K562 (cell line): ENCODE results near the gene COL4A2. TPM values are rescaled to one million over a fixed set of nuclear protein-coding genes. Genes with fewer than 3 reads are reported as not detected.

ENCODE experiments used
- ATAC-seq: fragments of 200-7000 bp; cut with Tn5 transposase; 3 replicates; pipeline ENCODE4 v1.9.1; 2020; ENCODE audit warnings: moderate library complexity
- BruUV-seq: library from RNA; stranded (reverse); fragments of 400-500 nt; replicated peaks from 2 replicates; lab custom pipeline; 2021; lab: Mats Ljungman, UMichigan
- CTCF ChIA-PET: fragments of 300-600 bp; formaldehyde crosslinking; extraction: SDS; loops from one replicate; lab custom pipeline; 2021; ENCODE audit warnings: low intra/inter-chr PET ratio; lab: Yijun Ruan, JAX
- POLR2A ChIA-PET: fragments of 300-600, 350-650 bp; sonication (Branson Sonifier 250); formaldehyde crosslinking; extraction: SDS; loops from one replicate; lab custom pipeline; 2021; ENCODE audit warnings: antibody characterized with exemption, inconsistent platforms; lab: Yijun Ruan, JAX
- DNase-seq, 4 experiments: peaks; one replicate each; pipeline versions ENCODE4 v3.0.0 to v3.0.0-alpha.2; 2011 to 2018; ENCODE audit warnings: low spot score in 3 of 4, mixed read lengths in 3 of 4; ENCODE audit errors: extremely low read depth in 1 of 4
- FAIRE-seq: peaks from 2 replicates; lab custom pipeline; 2011; peaks lifted over from hg19 to GRCh38; lab: Jason Lieb, UNC
- H2AFZ ChIP-seq: 2 replicates; pipeline ENCODE4 v1.6.0; 2011; ENCODE audit warnings: low read depth, low read length, control low read depth, inconsistent platforms
- H3K27ac ChIP-seq: fragments of 200-600 bp; 3 replicates; pipeline ENCODE4 v1.8.0; 2011; ENCODE audit warnings: low read depth, mild to moderate bottlenecking, control low read depth, inconsistent platforms, low read length, moderate library complexity, mixed read lengths; ENCODE audit errors: extremely low read depth
- H3K27me3 ChIP-seq, 2 experiments: fragments of 300-600 bp in 1 of 2; 2 replicates in 1 of 2; 3 replicates in 1 of 2; pipeline versions ENCODE4 v1.6.0 to v1.8.0; 2011; ENCODE audit warnings: inconsistent platforms in 2 of 2, low read length in 2 of 2, mild to moderate bottlenecking in 1 of 2, mixed read lengths in 1 of 2, moderate library complexity in 1 of 2; ENCODE audit not compliant: control insufficient read depth in 2 of 2, insufficient read depth in 2 of 2
- H3K36me3 ChIP-seq: fragments of 300-600 bp; 3 replicates; pipeline ENCODE4 v1.8.0; 2011; ENCODE audit warnings: mild to moderate bottlenecking, low read length, inconsistent platforms; ENCODE audit not compliant: control insufficient read depth, insufficient read depth
- H3K4me1 ChIP-seq, 2 experiments: fragments of 200-600 bp in 1 of 2; replicated peaks in 1 of 2; 2 replicates in 1 of 2; 3 replicates in 1 of 2; pipeline versions ENCODE4 v1.5.1 to v1.8.0; 2011; ENCODE audit warnings: inconsistent platforms in 2 of 2, low read length in 2 of 2, mild to moderate bottlenecking in 1 of 2, mixed read lengths in 1 of 2, moderate library complexity in 1 of 2; ENCODE audit not compliant: control insufficient read depth in 2 of 2, insufficient read depth in 2 of 2
- H3K4me2 ChIP-seq: 2 replicates; pipeline ENCODE4 v1.6.1; 2011; ENCODE audit warnings: low read length, control low read depth, inconsistent platforms, mixed read lengths; ENCODE audit not compliant: insufficient read depth
- H3K4me3 ChIP-seq: fragments of 200-600 bp; sonication (generic), shearing (Covaris generic); 2 replicates; pipeline ENCODE4 v1.5.1; 2016; ENCODE audit warnings: control low read depth, inconsistent platforms
- H3K79me2 ChIP-seq: fragments of 200-600 bp; 3 replicates; pipeline ENCODE4 v1.8.0; 2011; ENCODE audit warnings: low read length, inconsistent platforms; ENCODE audit not compliant: control insufficient read depth, insufficient read depth
- H3K9ac ChIP-seq, 2 experiments: 2 replicates each; pipeline versions ENCODE4 v1.6.0 to v1.6.1; 2011; ENCODE audit warnings: low read depth in 2 of 2, low read length in 2 of 2, control low read depth in 1 of 2, inconsistent platforms in 1 of 2, mild to moderate bottlenecking in 1 of 2, mixed read lengths in 1 of 2; ENCODE audit not compliant: insufficient read depth in 1 of 2
- H3K9me1 ChIP-seq: one replicate; pipeline ENCODE4 v1.6.0; 2011; ENCODE audit warnings: inconsistent platforms, mild to moderate bottlenecking, low read length, moderate library complexity; ENCODE audit not compliant: control insufficient read depth, insufficient read depth
- H3K9me3 ChIP-seq: replicated peaks from 2 replicates; pipeline ENCODE4 v1.5.1; 2011; ENCODE audit warnings: low read depth, low read length, inconsistent platforms; ENCODE audit not compliant: control insufficient read depth, insufficient read depth
- H4K20me1 ChIP-seq: replicated peaks from 2 replicates; pipeline ENCODE4 v1.6.1; 2011; ENCODE audit warnings: low read length, inconsistent platforms, mixed read lengths; ENCODE audit not compliant: control insufficient read depth, insufficient read depth
- GATA2 ChIP-seq: sonication (generic); formaldehyde crosslinking; IDR thresholded peaks from 2 replicates; pipeline ENCODE4 v1.4.0; 2020; ENCODE audit warnings: mild to moderate bottlenecking, missing genetic modification reagents
- HDAC6 ChIP-seq: IDR thresholded peaks from 2 replicates; pipeline ENCODE4 v1.6.1; 2012; ENCODE audit warnings: low read depth, mild to moderate bottlenecking, control low read depth, inconsistent platforms, low read length, moderate library complexity
- NFIC ChIP-seq: fragments of 450-650 bp; IDR thresholded peaks from 2 replicates; pipeline ENCODE4 v1.6.1; 2017; ENCODE audit warnings: mild to moderate bottlenecking, inconsistent platforms
- RNF2 ChIP-seq: sonication (generic); IDR thresholded peaks from 2 replicates; pipeline ENCODE4 v1.6.1; 2016
- SIN3B ChIP-seq: fragments of 450-650 bp; IDR thresholded peaks from 2 replicates; pipeline ENCODE4 v1.6.1; 2017; ENCODE audit warnings: low read depth, mild to moderate bottlenecking, moderate library complexity
- ZNF224 ChIP-seq: sonication (generic); formaldehyde crosslinking; IDR thresholded peaks from 2 replicates; pipeline ENCODE4 v1.8.0; 2022; ENCODE audit warnings: mild to moderate bottlenecking, missing genetic modification reagents
- ZNF699 ChIP-seq: fragments of 250-450 bp; sonication (Bioruptor Pico); IDR thresholded peaks from 2 replicates; pipeline ENCODE4 v1.8.0; 2021; ENCODE audit warnings: mild to moderate bottlenecking, moderate library complexity; ENCODE audit not compliant: insufficient replicate concordance
- WGBS: fragments of 100-300 bp; shearing (Covaris generic); methylation state at CpG from one replicate; pipeline ENCODE4 v1.1.6; 2016; ENCODE audit warnings: low coverage, mixed read lengths; ENCODE audit not compliant: insufficient coverage; ENCODE audit errors: missing lambda C conversion rate; 5-methylcytosine and 5-hydroxymethylcytosine counted together
- in situ Hi-C: fragments of 300-500 bp; cut with MboI; formaldehyde crosslinking; loops from 4 replicates; pipeline ENCODE4 v1.15.0; 2018; ENCODE audit warnings: inconsistent platforms, mixed read lengths
- intact Hi-C: fragments of 100-400 bp; cut with micrococcal nuclease; formaldehyde crosslinking; loops from 2 replicates; pipeline ENCODE4 v1.14.2; 2022
- polyA plus RNA-seq, 8 experiments: library from polyadenylated mRNA; depleted of rRNA in 4 of 8; stranded (reverse) in 5 of 8; unstranded in 3 of 8; fragments of >200 nt; fragmentation: Nextera tagmentation in 2 of 8; fragmentation: Illumina TruSeq in 1 of 8; extraction: Ambion mirVana in 2 of 8; extraction: Trizol in 1 of 8; gene quantifications; 2 replicates each; pipeline versions ENCODE4 v1.2.1 to v1.2.3, GENCODE V29; 2011 to 2014; ENCODE audit warnings: inconsistent platforms in 1 of 8, missing spikeins in 1 of 8
- total RNA-seq, 7 experiments: library from RNA; depleted of rRNA in 6 of 7; stranded (reverse); fragments of >200 nt in 6 of 7; fragmentation: Illumina TruSeq in 2 of 7; extraction: Trizol in 2 of 7; gene quantifications; 2 replicates each; pipeline versions ENCODE4 v1.2.1 to v1.2.3, GENCODE V29; 2011 to 2021; ENCODE audit warnings: low replicate concordance in 1 of 7
- TF ChIP-seq, protein P1 (sequence below): sonication (generic); formaldehyde crosslinking; IDR thresholded peaks from 2 replicates; pipeline ENCODE4 v1.8.0; 2022; ENCODE audit warnings: missing genetic modification reagents, mild to moderate bottlenecking, borderline replicate concordance
- TF ChIP-seq, protein P2 (sequence below): fragments of 250-450 bp; sonication (Bioruptor Pico); IDR thresholded peaks from 2 replicates; pipeline ENCODE4 v1.4.0; 2020; ENCODE audit warnings: mild to moderate bottlenecking, moderate library complexity, borderline replicate concordance
- TF ChIP-seq, protein P3 (sequence below): fragments of 250-450 bp; sonication (Bioruptor Pico); IDR thresholded peaks from 2 replicates; pipeline ENCODE4 v1.4.0; 2020; ENCODE audit warnings: mild to moderate bottlenecking
- TF ChIP-seq, protein P4 (sequence below), 2 experiments: fragments of 450-650 bp in 1 of 2; sonication (generic) in 1 of 2; formaldehyde crosslinking; conservative IDR thresholded peaks; 2 replicates each; pipeline versions ENCODE4 v1.4.0 to v1.8.1; 2020 to 2022; ENCODE audit warnings: mild to moderate bottlenecking in 1 of 2, missing genetic modification reagents in 1 of 2

The COL4A2 gene
- total and polyA plus RNA-seq, 9 of the 15 experiments (the other 6 are each of a cell fraction or from before 2014, with no cell fraction given) = 0.13 to 15.2 (median 8.1) TPM

DNA sequence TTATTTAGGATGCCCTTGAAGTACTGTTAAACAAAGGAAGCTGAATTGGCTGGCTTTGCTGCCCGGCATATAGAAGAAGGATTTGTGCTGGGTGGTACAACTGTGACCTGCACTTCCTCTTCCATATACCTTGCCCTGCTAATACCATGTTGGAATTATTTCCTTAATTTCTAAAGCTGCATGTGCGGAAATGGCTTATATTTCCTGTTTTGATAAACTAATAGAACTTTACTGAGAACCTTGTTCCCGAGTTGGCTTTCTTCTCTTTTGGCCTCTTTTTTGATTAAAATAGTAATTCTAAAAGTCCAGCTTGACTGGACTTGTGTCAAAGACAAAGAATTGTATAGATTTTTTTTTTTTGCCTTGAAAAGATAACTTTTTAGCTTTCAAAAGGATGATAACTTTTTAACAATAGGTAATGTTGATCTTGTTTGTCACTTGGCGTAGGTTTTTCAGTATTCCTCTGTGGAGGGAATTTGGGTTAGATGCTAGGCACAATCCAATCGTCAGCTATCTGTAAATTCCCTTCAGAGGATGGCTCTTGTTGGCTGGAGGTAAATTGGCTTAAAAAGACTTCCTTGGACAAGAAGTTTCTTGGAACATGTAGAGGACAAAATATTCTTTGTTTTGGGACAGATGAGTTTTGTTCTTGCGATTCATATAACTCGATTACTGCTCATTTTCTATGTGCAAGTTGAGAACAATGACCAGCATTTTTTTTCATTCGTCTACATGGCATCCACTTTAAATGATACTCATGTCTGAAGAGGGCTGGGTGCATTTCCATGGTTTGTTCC, 41.4 kb downstream of the COL4A2 start:
- POLR2A ChIA-PET = no interaction called here
- no peak for ATAC-seq
- Histone ChIP-seq H3K27ac (no peak overlapping the region), H3K9me3 (no peaks in the 10 kb centered on the region), H2AFZ (no peak overlapping the region), H3K9me1 (no peaks in the 10 kb centered on the region), H3K4me2 (no peak overlapping the region), H3K4me1 (no peaks in the 10 kb centered on the region), H3K9ac (no peak overlapping the region), H3K79me2 (no peaks in the 10 kb centered on the region), H4K20me1 (no peaks in the 10 kb centered on the region), H3K36me3 (no peaks in the 10 kb centered on the region), H3K27me3 (peaks cover 0 to 33% of the 10 kb centered on the region in 2 experiments; a peak in 4 of 5 replicates), H3K4me3 (no peak overlapping the region)
- no TSS peak for BruUV-seq
- no peak for FAIRE-seq
- in situ Hi-C loops (no loop called here), intact Hi-C loops (no loop called here)
- CTCF ChIA-PET = no interaction called here
- WGBS = 1% methylated on average over 8 of the region's 8 CpGs
- DNase-seq = no peak
- TF ChIP-seq RNF2 (no peak), ZNF224 (CRISPR knock-in tag) (no peak), GATA2 (CRISPR knock-in tag) (no peak), SIN3B (no peak), HDAC6 (no peak), NFIC (no peak), ZNF699 (CRISPR knock-in tag) (no peak)
- TF ChIP-seq, protein P1, sequence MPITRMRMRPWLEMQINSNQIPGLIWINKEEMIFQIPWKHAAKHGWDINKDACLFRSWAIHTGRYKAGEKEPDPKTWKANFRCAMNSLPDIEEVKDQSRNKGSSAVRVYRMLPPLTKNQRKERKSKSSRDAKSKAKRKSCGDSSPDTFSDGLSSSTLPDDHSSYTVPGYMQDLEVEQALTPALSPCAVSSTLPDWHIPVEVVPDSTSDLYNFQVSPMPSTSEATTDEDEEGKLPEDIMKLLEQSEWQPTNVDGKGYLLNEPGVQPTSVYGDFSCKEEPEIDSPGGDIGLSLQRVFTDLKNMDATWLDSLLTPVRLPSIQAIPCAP (CRISPR knock-in tag) = no peak
- TF ChIP-seq, protein P2, sequence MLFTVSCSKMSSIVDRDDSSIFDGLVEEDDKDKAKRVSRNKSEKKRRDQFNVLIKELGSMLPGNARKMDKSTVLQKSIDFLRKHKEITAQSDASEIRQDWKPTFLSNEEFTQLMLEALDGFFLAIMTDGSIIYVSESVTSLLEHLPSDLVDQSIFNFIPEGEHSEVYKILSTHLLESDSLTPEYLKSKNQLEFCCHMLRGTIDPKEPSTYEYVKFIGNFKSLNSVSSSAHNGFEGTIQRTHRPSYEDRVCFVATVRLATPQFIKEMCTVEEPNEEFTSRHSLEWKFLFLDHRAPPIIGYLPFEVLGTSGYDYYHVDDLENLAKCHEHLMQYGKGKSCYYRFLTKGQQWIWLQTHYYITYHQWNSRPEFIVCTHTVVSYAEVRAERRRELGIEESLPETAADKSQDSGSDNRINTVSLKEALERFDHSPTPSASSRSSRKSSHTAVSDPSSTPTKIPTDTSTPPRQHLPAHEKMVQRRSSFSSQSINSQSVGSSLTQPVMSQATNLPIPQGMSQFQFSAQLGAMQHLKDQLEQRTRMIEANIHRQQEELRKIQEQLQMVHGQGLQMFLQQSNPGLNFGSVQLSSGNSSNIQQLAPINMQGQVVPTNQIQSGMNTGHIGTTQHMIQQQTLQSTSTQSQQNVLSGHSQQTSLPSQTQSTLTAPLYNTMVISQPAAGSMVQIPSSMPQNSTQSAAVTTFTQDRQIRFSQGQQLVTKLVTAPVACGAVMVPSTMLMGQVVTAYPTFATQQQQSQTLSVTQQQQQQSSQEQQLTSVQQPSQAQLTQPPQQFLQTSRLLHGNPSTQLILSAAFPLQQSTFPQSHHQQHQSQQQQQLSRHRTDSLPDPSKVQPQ (CRISPR knock-in tag) = no peak
- TF ChIP-seq, protein P3, sequence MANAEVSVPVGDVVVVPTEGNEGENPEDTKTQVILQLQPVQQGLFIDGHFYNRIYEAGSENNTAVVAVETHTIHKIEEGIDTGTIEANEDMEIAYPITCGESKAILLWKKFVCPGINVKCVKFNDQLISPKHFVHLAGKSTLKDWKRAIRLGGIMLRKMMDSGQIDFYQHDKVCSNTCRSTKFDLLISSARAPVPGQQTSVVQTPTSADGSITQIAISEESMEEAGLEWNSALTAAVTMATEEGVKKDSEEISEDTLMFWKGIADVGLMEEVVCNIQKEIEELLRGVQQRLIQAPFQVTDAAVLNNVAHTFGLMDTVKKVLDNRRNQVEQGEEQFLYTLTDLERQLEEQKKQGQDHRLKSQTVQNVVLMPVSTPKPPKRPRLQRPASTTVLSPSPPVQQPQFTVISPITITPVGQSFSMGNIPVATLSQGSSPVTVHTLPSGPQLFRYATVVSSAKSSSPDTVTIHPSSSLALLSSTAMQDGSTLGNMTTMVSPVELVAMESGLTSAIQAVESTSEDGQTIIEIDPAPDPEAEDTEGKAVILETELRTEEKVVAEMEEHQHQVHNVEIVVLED = no peak
- TF ChIP-seq, protein P4, sequence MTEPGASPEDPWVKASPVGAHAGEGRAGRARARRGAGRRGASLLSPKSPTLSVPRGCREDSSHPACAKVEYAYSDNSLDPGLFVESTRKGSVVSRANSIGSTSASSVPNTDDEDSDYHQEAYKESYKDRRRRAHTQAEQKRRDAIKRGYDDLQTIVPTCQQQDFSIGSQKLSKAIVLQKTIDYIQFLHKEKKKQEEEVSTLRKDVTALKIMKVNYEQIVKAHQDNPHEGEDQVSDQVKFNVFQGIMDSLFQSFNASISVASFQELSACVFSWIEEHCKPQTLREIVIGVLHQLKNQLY (CRISPR knock-in tag; conservative IDR thresholded peaks at IDR 0.05) = no peak
- TF ChIP-seq, all 486 proteins: peak for 0
